Measurements from ENCODE around the gene ZP4.

The ZP4 gene

DNA sequence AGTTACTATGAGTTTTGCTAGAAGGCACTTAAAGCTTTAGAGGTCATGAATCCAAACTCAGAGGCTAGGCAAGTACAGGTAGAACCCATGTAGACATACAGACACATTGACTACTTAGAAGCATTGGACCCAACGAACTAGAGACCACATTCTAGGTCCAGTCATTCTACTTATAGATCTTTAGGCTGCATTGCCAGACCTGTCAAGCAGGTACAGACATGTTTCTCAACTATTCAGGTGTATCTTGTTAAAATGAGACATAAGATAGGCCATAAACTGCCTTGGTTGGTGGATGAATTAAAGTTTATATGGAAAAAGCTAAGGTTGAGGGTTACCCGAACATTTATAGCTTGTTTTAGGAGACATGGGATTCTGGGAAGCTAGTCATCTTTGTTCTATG lies 6.5 kb downstream of the ZP4 start:
- TF ChIP-seq CTCF (conservative IDR thresholded peaks at IDR 0.05; ENCODE audit: control insufficient read depth, insufficient read depth, low read depth, low read length), result no peak
- DNase-seq (ENCODE audit: low read depth), result no peak
- H3K4me3 ChIP-seq (ENCODE audit: control insufficient read depth, low read depth, low read length), result no peak overlapping the region

GRCh38 chr1:237879195-237879594 lies 11.5 kb downstream of the ZP4 start:
- DNase-seq (ENCODE audit: low read depth), result peak; percentile 84
- TF ChIP-seq CTCF (conservative IDR thresholded peaks at IDR 0.05; ENCODE audit: control insufficient read depth, insufficient read depth, low read depth, low read length), result no peak
- no peak overlapping the region for H3K4me3 ChIP-seq (ENCODE audit: control insufficient read depth, low read depth, low read length)

DNA sequence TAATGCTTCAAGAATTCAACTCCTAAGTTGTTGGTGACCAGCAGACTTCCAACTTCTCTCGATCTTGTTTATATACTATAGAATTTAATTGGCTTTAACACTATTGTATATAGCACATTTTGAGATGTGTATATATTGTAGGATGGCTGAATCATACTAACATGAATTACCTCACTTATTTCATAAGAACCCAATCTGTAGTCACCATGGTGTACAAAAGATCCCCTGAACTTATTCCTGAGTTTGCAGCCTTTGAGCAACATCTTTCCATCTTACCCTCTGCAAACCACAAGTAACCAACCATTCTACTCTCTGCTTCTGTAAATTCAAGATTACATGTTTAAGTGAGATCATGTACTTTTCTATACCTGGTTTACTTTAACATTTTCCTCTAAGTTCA lies 12.3 kb downstream of the ZP4 start:
- DNase-seq (ENCODE audit: low read depth), result peak; percentile 17
- no peak overlapping the region for H3K4me3 ChIP-seq (ENCODE audit: control insufficient read depth, low read depth, low read length)
- no peak for TF ChIP-seq CTCF (conservative IDR thresholded peaks at IDR 0.05; ENCODE audit: control insufficient read depth, insufficient read depth, low read depth, low read length)

DNA sequence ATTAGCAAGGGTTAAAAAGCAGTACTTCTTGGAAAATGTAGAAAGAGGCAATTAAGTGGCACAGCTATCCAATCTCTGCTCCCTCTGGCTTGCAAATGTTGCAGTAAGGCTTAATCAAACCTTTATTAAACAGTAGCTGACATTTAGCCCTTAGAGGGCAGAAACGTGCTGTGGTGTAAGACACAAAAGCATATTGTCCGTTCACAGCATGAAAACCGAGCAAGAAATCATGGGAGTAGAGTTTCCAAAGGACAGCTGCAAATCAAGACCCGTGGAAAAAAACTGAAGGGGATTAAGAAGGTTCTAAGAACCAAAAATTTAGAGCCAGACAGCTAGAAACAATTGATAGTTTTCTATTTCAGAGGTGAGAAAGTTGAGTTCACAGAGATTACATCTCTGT lies 13.1 kb downstream of the ZP4 start:
- no peak for DNase-seq (ENCODE audit: low read depth)
- no peak overlapping the region for H3K4me3 ChIP-seq (ENCODE audit: control insufficient read depth, low read depth, low read length)
- no peak for TF ChIP-seq CTCF (conservative IDR thresholded peaks at IDR 0.05; ENCODE audit: control insufficient read depth, insufficient read depth, low read depth, low read length)

GRCh38 chr1:237875291-237875690 lies 15.4 kb downstream of the ZP4 start:
- TF ChIP-seq CTCF (conservative IDR thresholded peaks at IDR 0.05; ENCODE audit: control insufficient read depth, insufficient read depth, low read depth, low read length), result no peak
- DNase-seq (ENCODE audit: low read depth), result peak; percentile 71
- H3K4me3 ChIP-seq (ENCODE audit: control insufficient read depth, low read depth, low read length), result no peak overlapping the region

- H3K4me3 ChIP-seq (ENCODE audit: control insufficient read depth, low read depth, low read length), result no peak overlapping the region
- no peak for TF ChIP-seq CTCF (conservative IDR thresholded peaks at IDR 0.05; ENCODE audit: control insufficient read depth, insufficient read depth, low read depth, low read length)
- DNase-seq (ENCODE audit: low read depth), result peak; percentile 93
These were observed 17.1 kb downstream of the ZP4 start for GRCh38 chr1:237873487-237874211.
